Omental fat pad (tissue), 4 donors: ENCODE results near the gene CDYL2. TPM values are rescaled to one million over a fixed set of nuclear protein-coding genes. Genes with fewer than 3 reads are reported as not detected.

ENCODE experiments used
- ATAC-seq: fragments of 150-250 bp; one replicate; pipeline ENCODE4 v1.9.1; 2016; ENCODE audit warnings: mild to moderate bottlenecking, moderate library complexity; ENCODE audit not compliant: low FRiP score
- DNase-seq: peaks from one replicate; pipeline ENCODE4 v3.0.0-alpha.2; 2019; ENCODE audit warnings: low spot score
- CTCF ChIP-seq, 3 donors: fragments of 450-650 bp; IDR thresholded peaks; one replicate each; pipeline ENCODE4 v1.5.1; 2016 to 2017; ENCODE audit warnings: antibody characterized with exemption in 3 of 3, mild to moderate bottlenecking in 3 of 3, moderate library complexity in 2 of 3
- total RNA-seq, 4 donors: library from RNA; depleted of rRNA; stranded (reverse); fragments of >200 nt; gene quantifications; one replicate each; pipeline ENCODE4 v1.1.0, GENCODE V29; 2016

The CDYL2 gene
- total RNA-seq, 4 donors from 2014 or later, result 5.9 to 8.8 (median 6.6) TPM

GRCh38 chr16:80618862-80619648 lies 185.3 kb downstream of the CDYL2 start:
- no peak for DNase-seq
- no peak for ATAC-seq
- TF ChIP-seq CTCF (IDR thresholded peaks at IDR 0.05), result no peak

- TF ChIP-seq CTCF (IDR thresholded peaks at IDR 0.05), result no peak
- DNase-seq (no peak), ATAC-seq (no peak)
Observed at GRCh38 chr16:80616362-80616761, 188.0 kb downstream of the CDYL2 start.

GRCh38 chr16:80615735-80616134 lies 188.7 kb downstream of the CDYL2 start:
- ATAC-seq, result no peak
- no peak for TF ChIP-seq CTCF (IDR thresholded peaks at IDR 0.05)
- no peak for DNase-seq

- no peak for ATAC-seq
- no peak for TF ChIP-seq CTCF (IDR thresholded peaks at IDR 0.05)
- no peak for DNase-seq
Observed at GRCh38 chr16:80614908-80615671, 189.3 kb downstream of the CDYL2 start.

- no peak for ATAC-seq
- no peak for DNase-seq
- TF ChIP-seq CTCF (IDR thresholded peaks at IDR 0.05), result no peak
Observed at GRCh38 chr16:80612461-80613017, 191.9 kb downstream of the CDYL2 start.

- DNase-seq (no peak), ATAC-seq (no peak)
- no peak for TF ChIP-seq CTCF (IDR thresholded peaks at IDR 0.05)
Observed at GRCh38 chr16:80611930-80612327, 192.5 kb downstream of the CDYL2 start.
